DMS79 (cell line): Measurements from ENCODE around the gene BEST4.
A peak's percentile ranks its signal among the peaks of the same experiment; 100 is the strongest.
"Not testable (repeated sequence)": the region's sequence is repeated elsewhere in the genome, so short reads cannot be mapped to it uniquely, and the experiment has no call there.

Experiments used
- DNase-seq: peaks from one replicate; lab custom pipeline; 2025; lab: John Stamatoyannopoulos, UW

The BEST4 gene

GRCh38 chr1:44802306-44803061 is 14.5 kb upstream of the BEST4 start:
- DNase-seq, result no peak

DNA sequence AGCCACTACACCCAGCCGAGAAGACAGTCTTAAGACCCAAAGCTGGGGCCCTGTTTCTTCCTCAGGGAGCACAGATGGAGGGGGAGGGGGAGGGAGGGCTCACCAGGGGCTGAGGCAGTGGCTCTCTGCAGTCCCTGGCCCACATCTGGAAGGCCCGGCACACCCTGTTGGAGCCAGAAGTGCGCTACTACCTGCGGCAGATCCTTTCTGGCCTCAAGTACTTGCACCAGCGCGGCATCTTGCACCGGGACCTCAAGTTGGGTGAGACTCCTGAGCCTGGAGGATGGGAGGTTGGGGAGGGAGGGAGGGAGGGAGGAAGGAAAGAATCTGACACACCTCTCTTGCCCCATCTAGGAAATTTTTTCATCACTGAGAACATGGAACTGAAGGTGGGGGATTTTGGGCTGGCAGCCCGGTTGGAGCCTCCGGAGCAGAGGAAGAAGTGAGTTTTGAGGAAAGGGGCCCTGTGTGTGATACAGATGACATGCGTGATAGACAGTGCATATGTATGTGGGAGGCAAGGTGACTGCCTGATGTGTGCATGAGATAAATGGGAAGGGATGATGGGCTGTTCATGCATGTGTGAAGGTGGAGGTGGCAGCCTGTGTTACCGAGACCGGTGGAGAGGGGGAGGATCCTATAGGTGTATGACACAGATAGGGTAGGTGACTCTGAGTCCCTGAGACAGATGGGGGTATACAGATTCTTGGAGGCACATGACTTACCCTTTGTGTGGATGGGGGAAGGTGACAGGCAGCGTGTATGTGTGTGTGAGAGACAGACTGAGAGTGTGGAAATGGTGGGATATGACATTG is 13.7 kb upstream of the BEST4 start:
- DNase-seq, result no peak

DNA sequence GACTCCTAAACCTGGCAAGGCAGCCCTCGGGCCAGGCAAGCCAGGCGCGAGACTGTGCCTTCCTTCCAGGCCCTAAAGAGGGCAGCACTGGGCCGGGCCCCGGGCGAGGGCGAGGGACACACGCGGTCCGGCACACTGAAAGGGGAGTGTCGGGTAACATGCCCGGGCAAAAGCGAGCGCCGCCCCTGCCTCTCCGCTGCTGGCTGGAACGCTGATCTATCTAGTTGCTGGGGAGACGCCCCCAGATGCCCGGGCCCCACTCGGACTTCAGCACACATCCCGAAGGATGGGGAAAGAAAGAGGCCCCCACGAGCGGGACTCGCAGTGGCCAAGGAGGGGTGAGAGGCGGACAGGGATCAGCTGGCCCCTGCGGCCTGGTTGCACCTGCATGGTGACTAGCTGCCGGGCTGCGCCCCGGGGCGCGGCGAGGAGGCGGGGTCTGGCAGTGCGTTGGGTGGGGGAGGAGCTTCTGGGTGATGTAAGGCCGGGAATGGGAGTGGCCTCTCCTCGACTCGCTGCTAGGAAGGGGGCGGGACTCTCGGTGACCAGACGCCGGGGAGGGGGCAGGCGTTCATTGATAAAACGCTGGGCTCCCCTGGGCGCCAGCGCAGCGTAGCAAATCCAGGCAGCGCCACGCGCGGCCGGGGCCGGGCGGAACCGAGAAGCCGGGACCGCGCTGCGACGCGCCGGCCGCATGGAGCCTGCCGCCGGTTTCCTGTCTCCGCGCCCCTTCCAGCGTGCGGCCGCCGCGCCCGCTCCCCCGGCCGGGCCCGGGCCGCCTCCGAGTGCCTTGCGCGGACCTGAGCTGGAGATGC is 12.0 kb upstream of the BEST4 start, which contains the start of gene PLK3:
TSS of gene PLK3 (plus strand) at position 608 of the 815 bp plus-strand sequence. CDS start at position 695, 87 bp downstream.
- peak; percentile 95 for DNase-seq

DNA sequence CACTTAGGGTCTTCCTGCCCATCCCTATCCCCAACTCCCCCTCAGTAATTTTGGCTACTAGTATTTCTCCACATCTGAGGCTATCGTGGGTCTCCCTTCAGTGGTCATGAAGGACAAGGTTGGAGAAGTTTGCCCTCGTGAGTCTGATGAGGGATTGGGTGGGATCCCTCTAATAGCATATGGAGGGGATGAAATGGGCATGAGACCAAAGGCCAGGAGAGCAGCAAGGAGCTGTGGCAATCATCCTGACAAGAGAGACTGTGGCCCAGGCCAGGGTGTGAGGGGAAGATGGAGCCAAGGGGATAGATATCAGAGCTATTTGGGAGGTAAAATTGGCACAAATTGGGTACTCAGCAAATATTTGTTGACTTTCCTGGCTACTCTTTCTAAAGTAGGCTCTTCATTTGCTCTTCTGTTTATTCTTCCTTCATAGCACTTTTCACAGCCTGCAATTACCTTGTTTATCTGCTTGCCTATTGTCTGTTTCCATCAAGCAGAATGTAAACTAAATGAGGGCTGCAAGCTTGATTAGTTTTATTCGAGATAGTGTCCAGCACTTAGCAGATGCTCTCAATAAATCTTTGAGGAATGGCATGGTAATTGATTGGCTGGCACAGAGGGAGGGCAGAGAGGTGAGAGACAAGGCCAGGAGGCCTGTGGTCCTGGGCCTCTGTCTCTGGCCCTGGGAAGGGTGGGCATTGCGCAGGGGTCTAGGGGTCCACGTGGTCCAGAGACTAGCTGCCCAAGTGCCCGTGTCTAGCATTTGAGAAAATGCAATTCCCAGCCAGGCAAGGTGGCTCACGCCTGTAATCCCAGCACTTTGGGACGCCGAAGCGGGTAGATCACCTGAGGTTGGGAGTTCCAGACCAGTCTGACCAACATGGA is 10.8 kb upstream of the BEST4 start:
- peak; percentile 65 for DNase-seq

GRCh38 chr1:44797886-44798285 is 9.9 kb upstream of the BEST4 start:
- not testable (repeated sequence) for DNase-seq

GRCh38 chr1:44792736-44793502 is 4.9 kb upstream of the BEST4 start:
- DNase-seq, result no peak

GRCh38 chr1:44790968-44791801 is 3.2 kb upstream of the BEST4 start:
- no peak for DNase-seq

GRCh38 chr1:44787506-44787905 is 464 bp downstream of the BEST4 start:
- DNase-seq, result no peak

DNA sequence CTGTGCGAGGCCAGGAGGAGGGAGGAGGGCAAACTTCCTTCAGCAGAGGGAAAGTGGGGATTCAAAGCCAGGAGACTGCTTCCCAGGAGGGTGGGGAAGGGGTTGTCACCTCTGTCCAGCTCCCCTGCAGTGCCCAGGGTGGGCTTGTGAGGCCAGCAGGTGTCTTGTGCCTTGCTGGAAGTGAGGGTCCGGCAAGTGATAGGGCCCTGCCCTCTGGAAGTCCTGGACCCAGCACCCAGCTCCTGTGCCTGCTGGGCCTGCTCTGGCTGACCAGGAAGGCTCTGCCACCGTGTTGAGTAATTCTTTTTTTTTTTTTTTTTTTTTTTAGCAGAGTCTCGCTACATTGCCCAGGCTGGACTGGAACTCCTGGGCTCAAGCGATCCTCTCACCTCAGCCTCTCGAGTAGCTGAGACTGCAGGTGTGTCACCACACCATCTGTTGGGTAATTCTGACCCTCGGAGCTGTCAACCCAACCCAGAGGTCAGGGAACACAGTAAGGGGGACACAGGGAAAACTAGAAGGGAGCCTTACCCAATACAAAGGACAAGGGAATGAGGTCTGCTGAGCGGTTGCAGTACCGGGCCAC is 1.0 kb downstream of the BEST4 start:
- no peak for DNase-seq

GRCh38 chr1:44786138-44786840 is 1.7 kb downstream of the BEST4 start:
- no peak for DNase-seq

GRCh38 chr1:44785501-44786137 is 2.4 kb downstream of the BEST4 start:
- no peak for DNase-seq

GRCh38 chr1:44785029-44785380 is 3.0 kb downstream of the BEST4 start:
- no peak for DNase-seq

DNA sequence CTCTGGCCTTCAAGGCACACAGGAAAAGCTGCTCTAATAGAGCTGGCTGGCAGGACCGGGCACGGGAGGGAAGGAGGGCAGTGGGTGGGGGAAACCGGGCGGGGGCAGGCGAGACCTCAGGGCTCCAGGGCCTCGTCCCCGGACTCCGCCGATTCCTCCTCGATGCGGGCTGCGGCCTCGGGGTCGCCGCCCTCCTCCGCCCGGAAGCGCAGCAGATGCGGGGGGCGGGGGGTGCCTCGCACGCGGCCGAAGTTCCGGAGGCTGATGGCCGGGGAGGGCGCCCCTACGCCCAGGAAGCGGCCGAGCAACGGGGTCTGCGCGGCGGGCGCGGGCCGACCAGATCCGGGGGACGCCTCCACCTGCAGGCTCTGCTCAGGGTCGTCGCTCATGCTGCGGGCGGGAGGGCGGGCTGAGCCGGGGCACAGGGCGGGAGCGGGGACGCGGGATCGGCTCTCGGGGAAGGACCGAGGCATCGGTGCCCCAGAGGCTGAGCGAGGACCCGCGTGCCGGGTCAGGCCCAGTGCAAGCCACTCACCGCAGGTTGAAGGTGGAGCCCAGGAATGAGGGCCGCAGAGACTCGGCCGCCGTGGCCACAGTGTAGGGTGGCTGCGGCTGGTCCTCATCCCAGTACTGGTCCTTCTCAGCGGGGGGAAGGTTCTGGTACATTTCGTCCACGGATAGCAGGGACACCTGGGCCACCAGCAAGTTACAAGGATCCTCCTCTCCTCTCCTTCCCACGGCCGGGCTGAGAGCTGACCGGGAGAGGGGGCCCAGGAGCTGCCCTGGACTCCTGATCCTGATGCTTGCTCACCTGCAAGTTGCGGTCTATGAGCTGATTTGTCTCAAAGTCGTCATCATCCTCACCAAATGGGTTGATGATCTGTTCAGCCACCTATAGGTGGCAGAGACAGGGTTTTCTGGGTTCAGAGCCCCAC is 3.6 kb downstream of the BEST4 start:
- peak; percentile 31 for DNase-seq

- DNase-seq, result no peak
Measured at GRCh38 chr1:44783697-44784093, 4.3 kb downstream of the BEST4 start.

- DNase-seq, result no peak
Measured at GRCh38 chr1:44780583-44781121, 7.3 kb downstream of the BEST4 start.

GRCh38 chr1:44778705-44779576 is 9.0 kb downstream of the BEST4 start:
- no peak for DNase-seq
